AG04449 (cell line): ENCODE data around the gene AP3S1.
A peak's percentile ranks its signal among the peaks of the same experiment; 100 is the strongest.

Source experiments
- CTCF ChIA-PET: fragments of 350-600 bp; formaldehyde crosslinking; extraction: SDS; loops from one replicate; lab custom pipeline; 2021; ENCODE audit warnings: antibody characterized with exemption; lab: Yijun Ruan, JAX
- POLR2A ChIA-PET: fragments of 400-600, 350-600 bp; formaldehyde crosslinking; extraction: SDS; loops from one replicate; lab custom pipeline; 2020; ENCODE audit warnings: antibody characterized with exemption, inconsistent platforms; lab: Yijun Ruan, JAX
- DNase-seq: peaks from one replicate; pipeline ENCODE4 v3.0.0-alpha.2; 2010; ENCODE audit warnings: low read depth, low spot score
- H3K4me3 ChIP-seq: 2 replicates; pipeline ENCODE4 v1.5.1; 2011; ENCODE audit warnings: low read depth, mild to moderate bottlenecking, control low read depth, low read length
- TF ChIP-seq, protein P1 (sequence below): IDR thresholded peaks from one replicate; pipeline ENCODE4 v1.5.1; 2011; ENCODE audit warnings: mild to moderate bottlenecking, moderate library complexity, low read length, control low read depth, inconsistent platforms; ENCODE audit not compliant: insufficient read depth; ENCODE audit errors: missing control alignments

AP3S1 gene

DNA sequence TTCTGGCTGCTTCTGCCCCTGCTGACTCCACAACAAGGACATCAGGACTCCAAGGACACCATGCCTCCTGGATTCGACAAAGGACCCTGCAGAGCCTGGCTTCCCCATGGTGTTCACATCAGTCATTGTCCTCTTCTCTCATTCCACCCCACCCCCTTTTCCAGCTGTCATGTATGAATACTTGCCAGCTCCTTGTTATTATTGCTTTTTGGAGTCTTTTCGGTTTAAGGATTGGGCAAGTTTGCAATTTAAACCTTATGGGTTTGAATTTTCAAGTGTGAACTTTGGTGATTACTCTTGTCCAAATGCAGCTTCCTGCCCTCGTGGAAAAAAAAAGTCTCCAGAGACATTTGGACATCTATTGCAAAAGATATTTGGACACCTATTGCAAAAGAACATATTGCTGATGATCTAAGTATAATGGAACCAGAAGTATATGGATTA is 106.4 kb downstream of the AP3S1 start:
- TF ChIP-seq, protein P1, sequence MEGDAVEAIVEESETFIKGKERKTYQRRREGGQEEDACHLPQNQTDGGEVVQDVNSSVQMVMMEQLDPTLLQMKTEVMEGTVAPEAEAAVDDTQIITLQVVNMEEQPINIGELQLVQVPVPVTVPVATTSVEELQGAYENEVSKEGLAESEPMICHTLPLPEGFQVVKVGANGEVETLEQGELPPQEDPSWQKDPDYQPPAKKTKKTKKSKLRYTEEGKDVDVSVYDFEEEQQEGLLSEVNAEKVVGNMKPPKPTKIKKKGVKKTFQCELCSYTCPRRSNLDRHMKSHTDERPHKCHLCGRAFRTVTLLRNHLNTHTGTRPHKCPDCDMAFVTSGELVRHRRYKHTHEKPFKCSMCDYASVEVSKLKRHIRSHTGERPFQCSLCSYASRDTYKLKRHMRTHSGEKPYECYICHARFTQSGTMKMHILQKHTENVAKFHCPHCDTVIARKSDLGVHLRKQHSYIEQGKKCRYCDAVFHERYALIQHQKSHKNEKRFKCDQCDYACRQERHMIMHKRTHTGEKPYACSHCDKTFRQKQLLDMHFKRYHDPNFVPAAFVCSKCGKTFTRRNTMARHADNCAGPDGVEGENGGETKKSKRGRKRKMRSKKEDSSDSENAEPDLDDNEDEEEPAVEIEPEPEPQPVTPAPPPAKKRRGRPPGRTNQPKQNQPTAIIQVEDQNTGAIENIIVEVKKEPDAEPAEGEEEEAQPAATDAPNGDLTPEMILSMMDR = no peak
- no peak for DNase-seq
- no peak overlapping the region for H3K4me3 ChIP-seq
- ChIA-PET CTCF (interaction anchor here (1.2 to 1.4 kb wide), 2 partner anchors 20 to 121 kb away, joined by 3 to 4 read pairs; no protein-coding TSS in a partner anchor), POLR2A (no interaction called here)

DNA sequence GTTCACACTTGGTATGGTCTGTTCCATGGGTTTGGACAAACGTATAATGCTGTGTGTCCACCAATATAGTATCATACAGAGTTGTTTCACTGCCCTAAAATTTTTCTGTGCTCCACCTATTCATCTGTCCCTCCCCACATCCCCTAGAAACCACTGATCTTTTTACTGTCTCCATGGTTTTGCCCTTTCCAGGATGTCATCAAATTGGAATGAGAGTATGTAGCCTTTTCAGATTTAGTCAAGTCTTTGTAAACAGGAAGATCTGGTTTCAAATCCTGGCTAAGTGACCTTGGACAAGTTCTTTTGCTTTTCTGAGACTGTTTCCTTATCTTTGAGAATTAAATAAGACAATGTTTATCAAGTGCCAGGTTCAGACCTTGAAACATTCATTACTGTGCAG is 107.4 kb downstream of the AP3S1 start:
- ChIA-PET POLR2A (no interaction called here), CTCF (interaction anchor here (1.2 kb wide), 1 partner anchor 19 kb away, joined by 3 read pairs; no protein-coding TSS in a partner anchor)
- no peak for DNase-seq

DNA sequence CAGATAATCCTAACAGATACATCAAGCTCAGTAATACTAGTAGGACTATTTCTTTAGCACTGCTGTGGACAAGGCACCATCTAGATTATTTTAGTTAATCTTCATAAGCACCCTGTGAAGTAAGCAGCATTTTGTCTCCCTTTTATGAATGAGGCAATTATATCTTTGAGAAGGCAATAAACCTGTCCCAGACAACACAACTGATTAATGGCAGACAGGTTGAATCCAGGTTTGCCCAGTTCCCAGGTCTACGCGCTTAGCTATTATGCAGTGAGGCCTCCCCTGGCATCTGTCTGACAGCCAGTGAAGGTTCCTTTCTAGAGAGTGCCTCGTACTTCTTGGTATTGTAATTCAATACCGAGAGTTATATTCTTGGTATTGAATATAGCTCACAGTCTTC is 110.9 kb downstream of the AP3S1 start:
- DNase-seq = no peak
- POLR2A ChIA-PET = no interaction called here
- TF ChIP-seq, protein P1 = no peak
- no peak overlapping the region for H3K4me3 ChIP-seq
- CTCF ChIA-PET = no interaction called here

More for the DNA sequence above, 107.4 kb downstream of the AP3S1 start:
- TF ChIP-seq, protein P1 = no peak
- no peak overlapping the region for H3K4me3 ChIP-seq

DNA sequence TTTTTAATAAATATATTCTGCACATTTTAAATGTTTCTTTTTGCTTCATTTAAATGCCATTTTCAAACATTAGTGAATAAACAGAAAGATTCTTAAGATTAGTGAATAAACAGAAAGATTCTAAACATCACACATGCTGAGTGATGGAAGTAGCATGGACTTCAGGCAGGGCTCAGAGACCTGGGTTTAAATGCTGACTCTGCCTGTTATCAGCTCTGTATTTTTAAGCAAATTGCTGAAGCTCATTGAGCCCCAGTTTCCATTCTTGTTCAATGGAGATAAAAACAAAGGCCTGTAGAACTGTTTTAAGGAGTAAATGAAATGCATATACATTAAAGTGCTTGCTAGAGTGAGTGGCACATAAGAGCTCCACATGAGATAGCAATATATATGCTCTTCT is 112.4 kb downstream of the AP3S1 start:
- no peak for DNase-seq
- TF ChIP-seq, protein P1 = no peak
- POLR2A ChIA-PET = no interaction called here
- no peak overlapping the region for H3K4me3 ChIP-seq
- CTCF ChIA-PET = no interaction called here

DNA sequence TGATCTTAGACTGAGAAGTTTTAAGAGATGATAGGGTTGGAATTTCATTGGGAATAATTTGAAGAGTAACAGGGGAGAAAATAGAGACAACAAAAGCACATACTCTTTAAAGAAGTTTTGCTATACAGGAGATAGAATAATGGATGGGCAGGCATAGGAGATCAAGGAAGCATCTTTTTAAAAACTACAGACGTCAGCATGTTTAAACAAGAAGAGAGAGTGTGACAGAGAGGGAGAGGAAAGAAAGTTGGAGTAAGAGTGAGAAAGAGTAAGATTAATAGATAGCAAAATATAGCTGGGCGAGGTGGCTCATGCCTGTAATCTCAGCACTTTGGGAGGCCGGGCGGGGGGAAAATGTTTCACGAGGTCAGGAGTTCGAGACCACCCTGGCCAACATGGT is 115.2 kb downstream of the AP3S1 start:
- DNase-seq = no peak
- ChIA-PET POLR2A (no interaction called here), CTCF (no interaction called here)
- TF ChIP-seq, protein P1 = no peak
- no peak overlapping the region for H3K4me3 ChIP-seq

DNA sequence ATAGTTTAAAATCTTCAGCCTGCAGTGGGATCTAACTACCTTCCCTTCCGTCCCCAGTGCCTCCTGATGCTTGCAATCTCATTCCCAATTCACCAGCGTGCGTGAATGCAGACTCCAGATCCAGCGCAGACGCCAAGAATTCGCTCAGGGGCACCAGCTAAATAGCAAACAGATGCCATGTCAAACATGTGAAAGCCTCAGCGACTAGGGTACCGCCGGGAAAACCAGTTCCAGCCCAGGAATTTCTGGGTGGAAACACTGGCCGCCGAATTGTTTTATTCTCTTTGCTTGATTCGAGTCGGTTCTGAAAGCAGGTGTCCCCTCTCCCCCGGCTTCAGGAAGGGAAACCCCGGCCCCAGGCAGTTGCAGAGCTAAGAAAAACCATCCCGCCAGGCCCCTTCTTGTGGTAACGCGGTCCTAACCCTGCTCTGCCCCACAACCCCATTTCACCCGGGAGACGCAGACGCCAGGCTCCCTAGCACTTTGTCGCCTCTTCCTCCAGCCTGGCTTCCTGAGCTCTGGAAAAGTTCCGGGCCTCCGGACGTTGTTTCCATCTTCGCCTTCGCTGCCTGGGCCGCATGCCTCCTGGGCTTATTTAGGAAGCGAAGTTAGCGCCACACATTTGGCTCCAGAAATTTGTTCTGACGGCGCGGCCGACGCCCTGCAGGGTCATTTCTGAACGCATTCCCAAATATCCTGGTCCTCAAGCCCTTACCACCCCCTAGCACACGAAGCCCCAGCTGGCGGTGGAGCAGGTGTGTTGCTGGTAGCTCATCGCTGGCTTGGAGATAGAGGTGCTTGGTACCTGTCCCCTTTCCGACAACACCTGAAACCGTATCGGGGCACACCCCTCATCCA is 119.9 kb downstream of the AP3S1 start:
- TF ChIP-seq, protein P1 = no peak
- POLR2A ChIA-PET = interaction anchor here (0.6 to 0.8 kb wide), 2 partner anchors 21 to 36 kb away, joined by 3 read pairs; no protein-coding TSS in a partner anchor
- no peak for DNase-seq
- CTCF ChIA-PET = interaction anchor here (1.0 to 3.4 kb wide), 6 partner anchors 10 to 326 kb away, joined by 3 to 11 read pairs (median 4); no protein-coding TSS in a partner anchor
- peak overlapping the region; percentile 40 for H3K4me3 ChIP-seq
